Subcutaneous abdominal adipose tissue (tissue), 5 donors: ENCODE data around the gene TSPAN2.

Source experiments
- H3K27ac ChIP-seq: one replicate; pipeline ENCODE4 v1.7.0; 2013; ENCODE audit warnings: low read depth, mild to moderate bottlenecking, inconsistent platforms, low read length, moderate library complexity
- H3K27me3 ChIP-seq, 5 donors: one replicate each; pipeline ENCODE4 v1.7.0; 2013; ENCODE audit warnings: low read length in 5 of 5, inconsistent platforms in 1 of 5; ENCODE audit not compliant: control insufficient read depth in 5 of 5, insufficient read depth in 4 of 5
- H3K36me3 ChIP-seq, 5 donors: one replicate each; pipeline ENCODE4 v1.7.0; 2013; ENCODE audit warnings: low read length in 5 of 5; ENCODE audit not compliant: control insufficient read depth in 5 of 5, insufficient read depth in 5 of 5
- H3K4me1 ChIP-seq, 5 donors: one replicate each; pipeline ENCODE4 v1.7.0; 2013; ENCODE audit warnings: low read length in 5 of 5, mild to moderate bottlenecking in 3 of 5, moderate library complexity in 1 of 5; ENCODE audit not compliant: control insufficient read depth in 5 of 5, insufficient read depth in 5 of 5
- H3K4me3 ChIP-seq, 5 donors: one replicate each; pipeline ENCODE4 v1.7.0; 2013; ENCODE audit warnings: low read length in 5 of 5, low read depth in 1 of 5
- H3K9ac ChIP-seq, 5 donors: one replicate each; pipeline ENCODE4 v1.7.0; 2013; ENCODE audit warnings: low read length in 5 of 5, mild to moderate bottlenecking in 4 of 5, moderate library complexity in 3 of 5
- H3K9me3 ChIP-seq, 5 donors: one replicate each; pipeline ENCODE4 v1.7.0; 2013; ENCODE audit warnings: low read length in 5 of 5; ENCODE audit not compliant: control insufficient read depth in 5 of 5
- donor health status: healthy.
- donor health status: healthy.
- donor health status: healthy.
- donor health status: healthy.
- donor health status: healthy.

Gene TSPAN2

DNA sequence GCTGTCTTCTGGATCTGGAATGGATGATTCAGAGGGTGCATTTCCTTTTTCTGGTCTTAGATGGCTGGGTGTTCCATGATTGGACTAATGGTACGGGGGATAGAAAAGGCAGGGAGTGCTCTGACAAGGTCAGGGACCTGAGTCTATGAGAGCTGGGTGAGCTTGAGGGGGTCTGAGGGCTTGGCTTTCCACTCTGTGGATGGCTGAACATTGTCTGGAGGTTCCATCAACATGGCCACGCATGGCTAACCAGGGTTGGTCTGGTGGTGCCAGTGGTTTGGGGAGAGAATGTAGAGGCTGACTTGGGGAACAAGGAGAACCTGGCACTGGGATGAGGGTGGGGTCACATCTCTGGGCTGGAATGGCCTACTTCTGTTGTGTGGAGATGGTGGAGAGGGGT lies 41.5 kb upstream of the TSPAN2 start:
- Histone ChIP-seq H3K4me3 (no peak overlapping the region), H3K36me3 (no peaks in the 10 kb centered on the region), H3K9me3 (no peaks in the 10 kb centered on the region), H3K9ac (no peak overlapping the region), H3K27me3 (no peaks in the 10 kb centered on the region), H3K4me1 (peaks cover 0 to 8% (median 0%) of the 10 kb centered on the region in 5 donors), H3K27ac (no peak overlapping the region)

GRCh38 chr1:115129071-115129640 lies 39.9 kb upstream of the TSPAN2 start:
- H3K9me3 ChIP-seq = peaks cover 0 to 3% (median 2%) of the 10 kb centered on the region in 5 donors
- H3K4me3 ChIP-seq = no peak overlapping the region
- no peaks in the 10 kb centered on the region for H3K27me3 ChIP-seq
- no peaks in the 10 kb centered on the region for H3K36me3 ChIP-seq
- H3K27ac ChIP-seq = no peak overlapping the region
- no peak overlapping the region for H3K9ac ChIP-seq
- peaks cover 0 to 2% (median 0%) of the 10 kb centered on the region in 5 donors for H3K4me1 ChIP-seq

- Histone ChIP-seq H3K4me3 (no peak overlapping the region), H3K9ac (no peak overlapping the region), H3K9me3 (peaks cover 4 to 7% (median 5%) of the 10 kb centered on the region in 5 donors), H3K4me1 (peaks cover 0 to 2% (median 0%) of the 10 kb centered on the region in 5 donors), H3K27ac (no peak overlapping the region), H3K36me3 (no peaks in the 10 kb centered on the region), H3K27me3 (no peaks in the 10 kb centered on the region)
These were observed 38.2 kb upstream of the TSPAN2 start for GRCh38 chr1:115127539-115127938.

GRCh38 chr1:115126516-115126915 lies 37.2 kb upstream of the TSPAN2 start:
- Histone ChIP-seq H3K36me3 (no peaks in the 10 kb centered on the region), H3K9ac (no peak overlapping the region), H3K4me1 (peaks cover 0 to 2% (median 0%) of the 10 kb centered on the region in 5 donors), H3K4me3 (no peak overlapping the region), H3K9me3 (peaks cover 4 to 12% (median 11%) of the 10 kb centered on the region in 5 donors), H3K27me3 (no peaks in the 10 kb centered on the region), H3K27ac (no peak overlapping the region)

DNA sequence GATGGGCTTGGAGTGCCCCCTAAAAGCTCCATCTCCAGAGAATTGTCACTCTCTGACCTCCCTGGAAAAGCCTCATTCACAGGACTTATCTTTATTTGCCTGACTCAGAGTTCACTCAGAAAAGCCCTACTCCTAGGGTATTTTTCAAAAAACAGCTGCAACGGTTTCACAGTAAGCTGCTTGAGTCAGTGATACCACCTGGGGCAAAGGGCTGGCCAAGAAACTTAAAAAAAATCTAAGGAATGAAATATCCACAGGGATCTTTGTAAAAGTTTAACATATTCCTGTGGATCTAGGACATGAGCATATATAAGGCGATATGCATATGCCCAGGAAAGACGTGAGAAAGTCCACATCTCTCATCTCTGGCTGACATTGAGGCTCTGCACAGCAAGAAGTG lies 33.8 kb upstream of the TSPAN2 start:
- Histone ChIP-seq H3K27me3 (no peaks in the 10 kb centered on the region), H3K4me1 (no peaks in the 10 kb centered on the region), H3K4me3 (no peak overlapping the region)

GRCh38 chr1:115121793-115122192 lies 32.5 kb upstream of the TSPAN2 start:
- no peaks in the 10 kb centered on the region for H3K36me3 ChIP-seq
- no peak overlapping the region for H3K27ac ChIP-seq
- no peaks in the 10 kb centered on the region for H3K4me1 ChIP-seq
- no peak overlapping the region for H3K9ac ChIP-seq
- H3K4me3 ChIP-seq = no peak overlapping the region
- peaks cover 4 to 15% (median 13%) of the 10 kb centered on the region in 5 donors for H3K9me3 ChIP-seq
- no peaks in the 10 kb centered on the region for H3K27me3 ChIP-seq

More for the DNA sequence above, 33.8 kb upstream of the TSPAN2 start:
- H3K36me3 ChIP-seq = no peaks in the 10 kb centered on the region
- peaks cover 4 to 15% (median 13%) of the 10 kb centered on the region in 5 donors for H3K9me3 ChIP-seq
- H3K9ac ChIP-seq = no peak overlapping the region
- H3K27ac ChIP-seq = no peak overlapping the region

DNA sequence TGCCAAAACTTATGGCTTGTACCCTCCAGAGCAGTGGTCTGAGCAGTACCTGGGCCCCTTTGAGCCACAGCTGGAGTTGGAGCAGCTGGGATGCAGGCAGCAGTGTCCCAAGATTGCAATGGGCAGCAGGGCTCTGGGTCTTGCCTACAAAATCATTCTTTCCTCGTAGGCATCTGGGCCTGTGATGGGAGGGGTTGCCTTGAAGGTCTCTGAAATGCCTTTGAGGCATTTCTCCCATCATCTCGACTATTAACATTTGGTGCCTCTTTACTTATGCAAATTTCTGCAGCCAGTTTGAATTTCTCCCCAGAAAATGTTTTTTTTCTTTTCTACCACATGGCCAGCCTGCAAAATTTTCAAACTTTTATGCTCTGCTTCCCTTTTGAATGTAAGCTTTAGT lies 31.0 kb upstream of the TSPAN2 start:
- Histone ChIP-seq H3K27me3 (no peaks in the 10 kb centered on the region), H3K36me3 (no peaks in the 10 kb centered on the region), H3K9me3 (peaks cover 4 to 15% (median 13%) of the 10 kb centered on the region in 5 donors), H3K9ac (no peak overlapping the region), H3K27ac (no peak overlapping the region), H3K4me1 (no peaks in the 10 kb centered on the region), H3K4me3 (no peak overlapping the region)

DNA sequence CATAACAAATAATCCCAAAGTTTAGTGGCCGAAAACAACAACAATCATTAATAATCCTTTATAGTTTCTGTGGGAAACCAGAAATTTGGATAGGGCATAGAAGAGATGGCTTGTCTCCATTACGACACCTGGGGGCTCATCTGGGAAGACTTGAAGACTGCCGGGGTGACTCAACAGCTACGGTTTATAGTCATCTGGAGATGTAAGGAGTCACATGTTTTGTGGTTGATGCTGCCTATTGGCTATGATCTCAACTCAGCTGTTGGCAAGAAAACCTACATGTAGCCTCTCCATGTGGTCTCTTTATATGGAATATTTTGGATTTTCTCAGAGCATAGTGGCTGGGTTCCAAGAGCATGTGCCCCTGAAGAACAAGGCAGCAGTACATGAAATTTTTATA lies 29.3 kb upstream of the TSPAN2 start:
- H3K4me1 ChIP-seq = no peaks in the 10 kb centered on the region
- no peaks in the 10 kb centered on the region for H3K27me3 ChIP-seq
- no peaks in the 10 kb centered on the region for H3K36me3 ChIP-seq
- no peak overlapping the region for H3K9ac ChIP-seq
- H3K9me3 ChIP-seq = peaks cover 0 to 15% (median 9%) of the 10 kb centered on the region in 5 donors
- H3K27ac ChIP-seq = no peak overlapping the region
- no peak overlapping the region for H3K4me3 ChIP-seq

DNA sequence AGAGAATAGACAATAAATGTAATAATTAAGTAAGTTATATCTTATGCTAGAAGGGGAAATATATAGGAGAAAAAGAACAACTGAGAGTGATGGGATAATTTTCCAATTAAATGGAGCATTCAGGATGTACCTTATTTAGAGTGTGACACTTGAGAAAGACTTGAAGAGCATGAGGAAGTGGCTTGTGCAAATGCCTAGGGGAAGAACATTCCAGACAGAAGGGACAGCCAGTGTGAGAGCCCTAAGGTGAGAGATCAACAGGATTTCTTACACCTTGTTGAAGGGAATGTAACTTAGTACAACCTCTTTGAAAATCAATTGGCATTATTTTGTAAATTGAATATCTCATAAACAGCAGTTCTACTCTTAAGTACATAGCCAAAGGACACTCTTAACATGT lies 28.8 kb upstream of the TSPAN2 start:
- H3K27me3 ChIP-seq = no peaks in the 10 kb centered on the region
- no peak overlapping the region for H3K27ac ChIP-seq
- H3K4me1 ChIP-seq = no peaks in the 10 kb centered on the region
- H3K36me3 ChIP-seq = no peaks in the 10 kb centered on the region
- no peak overlapping the region for H3K9ac ChIP-seq
- peaks cover 0 to 12% (median 8%) of the 10 kb centered on the region in 5 donors for H3K9me3 ChIP-seq
- H3K4me3 ChIP-seq = no peak overlapping the region

GRCh38 chr1:115117298-115117697 lies 28.0 kb upstream of the TSPAN2 start:
- Histone ChIP-seq H3K27me3 (no peaks in the 10 kb centered on the region), H3K27ac (no peak overlapping the region), H3K36me3 (no peaks in the 10 kb centered on the region), H3K9ac (no peak overlapping the region), H3K9me3 (peaks cover 0 to 9% (median 8%) of the 10 kb centered on the region in 5 donors), H3K4me3 (no peak overlapping the region), H3K4me1 (no peaks in the 10 kb centered on the region)
